Measurements from ENCODE around the gene PTCD3. TPM values are rescaled to one million over a fixed set of nuclear protein-coding genes. Genes with fewer than 3 reads are reported as not detected.

PTCD3 gene
- total RNA-seq, 6 experiments from 2014 or later, result 59.5 to 75.4 (median 69.3) TPM

DNA sequence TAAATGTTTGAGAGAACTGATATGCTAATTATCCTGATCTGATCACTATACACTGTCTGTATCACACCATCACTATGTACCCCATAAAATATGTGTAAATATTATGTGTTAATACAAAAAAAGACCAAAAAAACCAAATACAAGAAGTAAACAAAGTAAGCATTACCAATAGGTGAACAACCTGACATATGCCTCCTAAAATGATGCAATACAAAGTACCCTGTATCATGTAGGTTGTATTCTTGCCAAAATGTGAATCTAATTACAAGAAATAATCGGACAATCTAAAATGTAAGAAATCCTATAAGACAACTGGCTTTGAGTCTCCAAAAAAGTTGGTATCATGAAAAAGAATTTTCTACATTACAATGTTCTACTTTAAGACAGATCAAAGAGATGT is 8.1 kb upstream of the PTCD3 start:
- DNase-seq, result no peak
- no peaks in the 10 kb centered on the region for H3K9me3 Mint-ChIP-seq

GRCh38 chr2:86102157-86102556 is 3.9 kb upstream of the PTCD3 start:
- Mint-ChIP-seq H3K36me3 (ENCODE audit: low read depth) (peaks cover 56% of the 10 kb centered on the region), H3K27ac (no peak overlapping the region), H3K4me1 (ENCODE audit: low read depth) (peaks cover 39% of the 10 kb centered on the region), H3K4me3 (no peak overlapping the region), H3K27me3 (ENCODE audit: insufficient read depth) (peaks cover 2% of the 10 kb centered on the region; the same call in 1 of the 2 replicates), H3K9me3 (no peaks in the 10 kb centered on the region)
- TF ChIP-seq CTCF (IDR thresholded peaks at IDR 0.05), result no peak
- DNase-seq, result no peak

More for the DNA sequence above, 8.1 kb upstream of the PTCD3 start:
- Mint-ChIP-seq H3K36me3 (ENCODE audit: low read depth) (peaks cover 46% of the 10 kb centered on the region), H3K27ac (no peak overlapping the region), H3K27me3 (ENCODE audit: insufficient read depth) (no peaks in the 10 kb centered on the region), H3K4me3 (no peak overlapping the region), H3K4me1 (ENCODE audit: low read depth) (peaks cover 24% of the 10 kb centered on the region)
- no peak for TF ChIP-seq CTCF (IDR thresholded peaks at IDR 0.05)

GRCh38 chr2:86105252-86105968 is 625 bp upstream of the PTCD3 start, which contains the start of gene POLR1A:
Gene POLR1A (minus strand): TSS chr2:86105886. CDS start chr2:86105776, 110 bp downstream.
- TF ChIP-seq CTCF (IDR thresholded peaks at IDR 0.05), result peak; percentile 45; the same call in 1 of the 2 replicates

DNA sequence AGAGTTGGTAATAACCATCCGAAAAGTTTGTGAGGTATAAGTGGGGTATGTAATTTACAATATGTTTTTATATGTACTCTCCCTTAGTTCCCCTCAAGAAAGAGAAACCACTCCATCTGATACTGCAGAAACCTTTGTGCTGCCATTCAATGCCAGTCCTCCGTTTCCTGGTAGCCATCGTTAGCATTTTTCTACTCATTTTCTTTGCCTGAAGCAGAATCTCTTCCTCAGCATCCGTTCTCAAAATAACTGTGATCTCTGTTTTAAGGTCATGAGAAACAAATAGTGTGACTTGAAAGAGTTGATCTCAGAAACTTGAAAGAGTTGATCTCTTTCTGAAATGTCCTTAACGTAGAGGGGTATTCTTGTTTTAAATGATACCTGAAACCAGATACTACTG is 996 bp downstream of the PTCD3 start:
- no peaks in the 10 kb centered on the region for H3K9me3 Mint-ChIP-seq
- no peak for DNase-seq
- H3K4me3 Mint-ChIP-seq, result peak overlapping the region; percentile 94
- H3K36me3 Mint-ChIP-seq (ENCODE audit: low read depth), result peaks cover 56% of the 10 kb centered on the region
- TF ChIP-seq CTCF (IDR thresholded peaks at IDR 0.05), result no peak
- H3K4me1 Mint-ChIP-seq (ENCODE audit: low read depth), result peaks cover 61% of the 10 kb centered on the region
- H3K27me3 Mint-ChIP-seq (ENCODE audit: insufficient read depth), result peaks cover 2% of the 10 kb centered on the region; the same call in 1 of the 2 replicates
- peak overlapping the region; percentile 92 for H3K27ac Mint-ChIP-seq

More at GRCh38 chr2:86105252-86105968, 625 bp upstream of the PTCD3 start, which contains the start of gene POLR1A:
- Mint-ChIP-seq H3K36me3 (ENCODE audit: low read depth) (peaks cover 52% of the 10 kb centered on the region), H3K27ac (peak within 1 kb of the TSS; percentile 92), H3K9me3 (no peaks in the 10 kb centered on the region), H3K4me1 (ENCODE audit: low read depth) (peaks cover 65% of the 10 kb centered on the region), H3K4me3 (peak within 1 kb of the TSS; percentile 94), H3K27me3 (ENCODE audit: insufficient read depth) (peaks cover 2% of the 10 kb centered on the region; the same call in 1 of the 2 replicates)
- peak; percentile 88 for DNase-seq

DNA sequence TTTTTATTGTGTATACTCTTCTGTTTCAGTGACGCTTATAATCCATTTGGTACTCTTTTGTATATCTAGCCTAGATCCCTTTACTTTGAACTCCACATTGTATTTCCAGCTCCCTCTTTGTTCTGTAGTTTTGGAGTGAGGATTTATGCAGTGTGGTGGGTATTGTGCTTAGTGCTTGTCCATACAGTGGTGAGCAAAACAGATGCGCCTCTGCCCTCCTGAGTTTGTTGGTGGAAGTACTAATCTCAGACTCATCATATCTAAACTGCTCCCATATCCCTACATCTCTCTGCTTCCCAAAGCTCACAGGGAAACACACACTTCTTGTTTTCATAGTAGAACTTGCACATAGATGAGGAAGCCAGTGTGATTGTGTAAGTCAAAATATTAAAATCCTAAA is 12.1 kb downstream of the PTCD3 start:
- no peak for DNase-seq
- Mint-ChIP-seq H3K4me1 (ENCODE audit: low read depth) (peaks cover 24% of the 10 kb centered on the region), H3K4me3 (no peak overlapping the region), H3K36me3 (ENCODE audit: low read depth) (peaks cover 59% of the 10 kb centered on the region), H3K27me3 (ENCODE audit: insufficient read depth) (peaks cover 2% of the 10 kb centered on the region; the same call in 1 of the 2 replicates), H3K27ac (no peak overlapping the region), H3K9me3 (no peaks in the 10 kb centered on the region)
- TF ChIP-seq CTCF (IDR thresholded peaks at IDR 0.05), result no peak

Measured in HFFc6 (cell line).